ENCODE measurements around the gene NUDCD3.

NUDCD3 gene

DNA sequence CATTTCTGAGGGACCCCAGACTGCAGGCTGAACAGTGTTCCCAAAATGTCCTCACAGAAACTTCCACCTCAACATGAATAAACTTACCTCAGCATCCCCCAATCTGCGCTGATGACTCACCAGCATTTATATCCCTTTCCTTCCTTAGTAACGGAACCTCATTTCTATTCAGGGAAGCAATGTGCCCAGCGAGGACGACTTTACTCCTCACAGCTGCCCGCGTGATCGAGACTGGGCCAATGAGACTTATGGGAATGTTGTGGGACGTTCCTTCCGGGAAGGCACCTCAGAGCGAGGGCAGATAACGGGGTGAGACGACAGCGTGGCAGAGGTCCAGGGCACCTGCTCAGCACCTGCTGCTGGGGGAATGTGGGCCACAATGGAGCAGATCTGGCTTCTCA, 91.9 kb downstream of the NUDCD3 start:
- no peak for DNase-seq

DNA sequence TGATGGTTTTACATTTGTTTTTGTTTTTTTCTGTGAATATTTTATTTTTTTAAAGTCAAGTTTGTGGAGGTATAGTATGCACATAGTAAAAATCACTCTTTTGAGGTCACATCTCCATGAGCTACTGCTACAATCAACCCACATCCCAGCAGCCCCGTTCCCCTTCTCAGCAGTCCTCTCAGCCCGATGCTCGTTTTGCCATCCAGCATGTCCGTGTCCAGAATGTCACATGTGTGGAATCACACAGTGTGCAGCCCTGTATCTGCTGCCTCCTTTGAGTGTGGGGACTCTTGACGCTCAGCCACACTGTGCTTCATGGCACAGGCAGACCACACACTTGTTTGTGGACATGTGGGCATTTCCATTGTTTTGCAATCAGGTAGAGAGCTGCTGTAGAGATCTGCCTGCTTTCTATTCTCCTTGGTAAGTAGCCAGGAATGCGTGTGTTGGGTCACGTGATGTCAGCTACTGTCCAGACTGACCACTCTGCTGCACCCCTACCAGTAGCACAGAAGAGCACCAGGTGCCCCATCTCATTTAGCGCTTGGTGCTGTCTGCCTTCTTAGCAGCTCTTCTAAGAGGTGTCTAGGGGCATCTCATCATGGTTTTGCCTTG, 93.4 kb downstream of the NUDCD3 start:
- peak; percentile 37 for DNase-seq

- no peak for DNase-seq
Observed at GRCh38 chr7:44396496-44396895, 94.0 kb downstream of the NUDCD3 start.

DNA sequence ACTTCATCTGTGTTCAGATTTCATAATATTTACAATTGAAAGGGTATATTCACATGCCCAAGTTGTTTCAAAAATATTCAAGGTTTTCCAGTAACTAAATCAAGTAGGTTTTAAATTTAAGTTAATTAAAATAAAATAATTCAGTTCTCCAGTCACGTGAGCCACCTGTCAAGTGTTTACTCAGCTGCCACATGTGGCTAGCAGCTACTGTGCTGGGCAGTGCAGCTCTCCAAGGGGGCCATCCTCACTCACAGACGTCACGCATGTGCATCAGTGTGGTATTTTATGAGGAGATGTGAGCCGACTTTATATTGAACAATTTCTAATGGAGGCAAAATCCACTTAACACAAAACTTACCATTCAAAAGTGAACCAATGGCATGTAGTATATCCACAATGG, 95.4 kb downstream of the NUDCD3 start:
- DNase-seq, result no peak

- no peak for DNase-seq
Observed at GRCh38 chr7:44394636-44395035, 95.8 kb downstream of the NUDCD3 start.

- no peak for DNase-seq
Observed at GRCh38 chr7:44394112-44394447, 96.4 kb downstream of the NUDCD3 start.

DNA sequence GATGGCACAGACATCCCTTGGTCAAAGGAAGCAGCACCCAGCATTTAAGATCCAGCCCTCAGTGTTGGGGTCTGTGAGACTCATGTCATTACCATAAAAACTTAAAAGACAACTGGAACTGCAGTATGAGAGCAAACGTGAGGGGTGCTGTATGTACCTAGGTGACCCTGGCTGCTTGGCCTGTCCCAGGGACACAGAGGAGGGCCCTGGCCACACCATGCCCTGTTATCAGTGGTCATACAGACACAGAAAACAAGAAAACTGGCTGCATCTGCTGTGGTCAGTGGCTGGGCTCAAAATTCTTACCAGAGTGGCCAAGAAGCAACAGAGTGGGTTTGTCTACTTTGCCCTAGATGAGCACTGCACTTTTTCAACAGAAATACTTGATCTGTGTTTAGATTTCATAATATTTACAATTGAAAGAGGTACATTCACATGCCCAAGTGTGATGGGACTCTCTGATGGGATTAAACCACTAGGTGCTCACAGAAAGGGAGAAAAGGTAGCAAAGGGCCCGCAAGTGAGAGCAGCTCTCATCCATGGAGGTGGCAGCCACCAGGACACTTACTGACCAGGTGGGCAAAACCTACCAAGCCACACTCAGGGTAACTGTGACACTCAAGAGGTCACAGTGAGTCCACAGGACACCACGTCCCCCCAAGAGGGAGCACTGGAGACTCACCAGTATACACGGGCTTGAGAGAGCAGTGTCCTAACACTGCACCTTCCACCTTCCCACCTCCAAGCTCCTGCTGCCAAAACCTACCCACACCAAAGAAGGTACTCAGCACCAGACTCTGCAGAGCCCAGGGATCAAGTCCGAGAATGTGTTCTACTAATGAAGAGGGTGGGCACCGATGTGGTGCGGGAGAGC, 97.0 kb downstream of the NUDCD3 start:
- DNase-seq, result no peak

- no peak for DNase-seq
Observed at GRCh38 chr7:44392618-44393010, 97.8 kb downstream of the NUDCD3 start.

DNA sequence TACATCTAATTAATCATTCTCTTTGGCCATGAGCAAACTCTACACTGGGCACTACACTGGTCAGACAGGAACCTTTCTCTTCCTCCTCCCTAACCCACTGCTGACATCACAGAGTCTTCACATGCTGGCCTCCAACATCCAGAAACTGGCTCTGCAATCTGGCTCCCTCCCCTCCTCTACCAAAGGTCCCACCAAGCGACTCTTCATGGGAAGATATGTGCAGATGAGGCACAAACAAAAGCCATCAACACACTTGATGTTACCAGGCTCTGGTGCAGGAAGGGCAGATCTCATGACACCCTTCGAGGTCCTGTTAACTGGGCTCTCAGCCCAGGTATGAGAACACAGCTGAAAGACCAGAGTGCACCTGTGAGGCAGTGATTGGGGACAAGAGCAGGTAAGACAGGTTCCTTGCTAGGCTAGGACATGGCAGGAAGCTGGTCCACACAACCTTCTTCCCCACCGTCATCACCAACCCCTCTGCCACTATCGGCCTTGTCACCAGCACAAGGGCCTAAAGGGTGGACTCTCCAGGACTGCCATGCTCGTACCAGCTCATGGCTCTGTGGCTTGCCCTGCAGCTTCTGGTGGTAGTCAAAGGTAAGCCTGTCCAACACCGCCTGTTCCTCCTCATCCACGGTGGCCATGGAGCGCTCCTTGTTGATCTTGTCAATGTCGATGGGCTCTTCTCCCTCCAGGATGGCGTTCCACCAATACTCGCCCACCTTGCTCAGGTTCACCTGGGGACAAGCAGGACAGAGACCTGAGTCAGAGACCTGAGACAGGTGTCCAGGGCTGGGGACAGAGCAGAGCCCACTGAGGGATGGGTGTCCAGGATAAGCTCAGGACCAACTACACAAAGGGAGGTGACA, 98.5 kb downstream of the NUDCD3 start:
- no peak for DNase-seq

- DNase-seq, result no peak
Observed at GRCh38 chr7:44391171-44391570, 99.3 kb downstream of the NUDCD3 start.

GRCh38 chr7:44390701-44391100, 99.8 kb downstream of the NUDCD3 start:
- DNase-seq, result no peak

- DNase-seq, result no peak
Observed at GRCh38 chr7:44388089-44388970, 102.1 kb downstream of the NUDCD3 start.

DNA sequence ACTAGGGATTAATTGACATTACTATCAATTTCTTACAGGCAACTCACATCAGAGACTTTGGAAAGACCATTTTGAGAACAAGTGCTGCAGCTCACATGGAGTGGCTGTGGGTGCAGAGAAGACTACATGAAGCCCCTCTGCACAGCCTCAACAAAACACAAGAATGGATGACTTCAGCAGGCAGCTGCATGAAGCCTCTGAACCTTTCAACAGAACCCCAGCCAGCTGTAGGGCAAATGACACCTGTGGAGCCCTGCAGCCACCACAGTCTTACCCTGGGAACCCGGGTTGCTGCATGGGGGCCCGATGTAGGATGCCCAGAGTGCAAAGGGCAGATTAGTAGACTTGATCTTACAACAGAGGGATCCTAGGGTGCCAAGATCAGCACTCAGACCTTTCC, 103.1 kb downstream of the NUDCD3 start:
- DNase-seq, result no peak

GRCh38 chr7:44386139-44386913, 104.1 kb downstream of the NUDCD3 start:
- no peak for DNase-seq

- no peak for DNase-seq
Observed at GRCh38 chr7:44385434-44386138, 104.9 kb downstream of the NUDCD3 start.

DNA sequence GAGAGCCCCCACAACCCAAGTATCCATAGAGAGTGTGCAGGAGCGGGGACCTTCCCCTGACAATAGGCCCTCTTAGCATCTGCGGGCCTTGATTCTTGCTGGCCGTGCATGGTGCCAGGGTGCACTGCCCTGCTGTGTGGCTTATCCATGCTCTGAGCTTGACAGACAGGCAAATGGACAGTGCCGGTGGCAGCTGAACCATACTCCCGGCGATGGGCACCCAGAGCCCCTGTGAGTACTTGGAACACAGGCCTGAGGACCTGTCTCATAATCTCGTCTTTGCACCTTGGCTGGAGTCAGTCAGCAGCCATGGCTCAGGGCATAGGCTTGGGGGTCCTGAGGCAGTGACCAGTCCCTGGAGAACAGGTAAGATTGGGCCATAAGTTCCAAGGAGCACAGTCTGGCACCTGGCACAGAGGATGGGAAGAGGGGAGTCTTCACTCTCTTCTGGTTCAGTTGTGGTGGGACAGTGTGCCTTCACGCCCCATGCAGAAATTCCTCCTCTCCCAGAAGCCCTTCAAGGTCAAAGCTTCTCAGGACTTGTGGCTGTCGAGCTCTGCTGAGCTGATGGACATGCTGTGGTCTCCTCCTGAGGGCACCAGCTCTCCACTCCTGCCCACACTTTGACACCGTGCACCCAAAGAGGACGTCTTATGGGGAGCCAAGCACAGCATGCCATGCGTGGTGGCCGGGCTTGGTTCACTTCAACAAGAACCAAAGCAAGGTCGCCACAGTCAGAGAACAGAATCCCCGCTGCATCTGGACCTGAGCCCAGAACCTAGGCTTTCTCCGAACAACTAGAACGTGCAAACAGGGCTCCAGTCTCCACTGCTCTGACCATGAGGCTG, 105.6 kb downstream of the NUDCD3 start:
- no peak for DNase-seq

DNA sequence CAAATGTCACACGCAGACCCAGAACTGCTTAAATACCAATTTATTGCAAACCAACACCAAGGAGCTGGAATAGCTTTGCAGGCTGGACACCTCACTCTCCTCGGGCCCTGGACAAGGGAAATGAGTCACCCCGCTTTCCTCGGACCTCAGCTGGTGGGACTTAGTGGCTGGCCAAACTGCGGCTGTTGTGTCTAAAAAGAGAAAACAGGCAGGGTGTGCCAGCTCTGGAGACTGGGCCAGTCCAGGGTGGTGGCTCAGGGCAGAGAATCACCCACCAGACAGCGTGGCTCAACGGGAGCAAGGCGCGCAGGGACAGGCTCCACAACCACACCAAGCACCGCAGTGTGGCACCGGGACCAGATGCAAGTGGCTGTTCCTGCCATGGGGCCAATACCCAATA, 106.9 kb downstream of the NUDCD3 start:
- no peak for DNase-seq

DNA sequence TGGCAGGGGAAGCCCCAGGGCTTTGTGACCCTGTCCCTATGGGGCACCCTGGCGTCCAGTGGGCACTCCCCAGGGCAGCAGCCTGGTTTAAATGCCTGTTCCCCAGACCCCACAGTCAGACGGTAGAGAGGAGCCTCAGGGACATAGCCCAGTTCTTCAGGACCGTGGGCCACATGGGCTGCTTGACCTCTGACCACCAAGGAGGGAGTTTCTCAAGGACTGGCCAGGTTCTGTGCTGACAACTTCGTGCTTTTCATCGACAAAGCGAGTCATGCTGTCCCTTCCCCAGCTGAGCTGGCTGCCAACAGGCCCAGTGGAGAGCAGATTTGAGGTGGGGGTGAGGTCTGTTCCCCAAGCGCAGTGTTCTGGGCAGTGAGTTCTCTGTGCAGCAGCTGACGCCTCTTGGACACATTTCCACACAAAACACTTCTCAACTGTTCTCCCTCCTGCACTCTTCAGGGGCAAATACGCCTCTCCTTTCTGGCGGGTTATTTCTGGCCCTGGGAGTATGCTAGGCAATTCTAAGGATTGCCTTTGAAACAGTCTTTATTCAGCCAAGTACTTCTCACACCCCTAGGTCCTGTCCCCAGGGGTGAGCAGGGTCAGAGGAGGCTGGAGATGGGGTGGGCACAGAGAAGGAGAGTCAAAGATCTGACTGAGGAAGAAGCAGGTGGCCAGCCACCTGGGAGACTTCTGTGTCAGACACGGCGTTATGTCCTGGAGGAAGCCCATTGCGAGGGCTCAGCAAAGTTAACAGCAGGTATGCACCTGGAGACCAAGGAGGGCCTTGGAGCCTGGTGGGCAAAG, 107.8 kb downstream of the NUDCD3 start:
- no peak for DNase-seq

GRCh38 chr7:44381494-44382220, 108.8 kb downstream of the NUDCD3 start:
- DNase-seq, result no peak
